ENCODE data around the gene TULP1. TPM values are rescaled to one million over a fixed set of nuclear protein-coding genes. Genes with fewer than 3 reads are reported as not detected.

TULP1 gene
- total RNA-seq, 4 donors from 2014 or later = not detected

DNA sequence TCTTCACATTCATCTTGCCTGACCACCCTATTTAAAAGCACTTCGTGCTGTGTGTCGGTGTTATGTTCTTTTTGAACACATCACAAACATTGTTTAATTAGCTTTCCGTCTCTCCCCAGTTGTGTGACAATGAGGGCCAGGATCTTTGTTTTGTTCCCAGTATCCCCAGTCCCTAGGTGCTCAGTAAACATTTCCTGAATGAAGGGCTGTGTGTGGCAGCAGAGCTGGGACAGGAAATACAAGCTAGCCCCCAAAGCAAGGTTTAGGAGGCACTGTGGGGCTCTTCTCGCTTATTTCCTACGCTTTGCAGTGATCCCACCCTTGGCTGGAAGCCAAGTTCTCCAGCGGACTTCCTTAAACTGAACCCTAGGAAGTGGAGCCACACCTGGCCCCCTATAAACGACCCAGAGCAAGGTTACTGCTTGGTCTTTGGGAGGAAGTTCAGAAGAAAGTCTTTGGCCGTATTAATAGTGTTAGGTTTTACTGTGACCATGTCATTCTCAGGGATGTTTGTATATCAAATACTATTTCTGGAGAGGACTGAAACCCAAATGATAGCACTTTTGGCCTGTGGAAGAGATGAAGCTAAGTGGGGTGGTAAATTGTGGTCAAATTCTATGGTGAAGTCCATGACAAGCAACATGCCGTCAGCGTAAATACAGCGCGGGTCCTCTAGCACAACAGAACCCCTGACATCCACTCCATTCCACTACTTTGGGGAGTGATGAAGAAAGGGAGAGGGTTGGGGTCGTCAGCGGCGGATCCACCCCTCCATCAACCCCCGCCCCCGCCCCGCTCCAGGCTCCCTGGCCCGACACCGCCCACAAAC lies 61.1 kb downstream of the TULP1 start:
- TF ChIP-seq POLR2A (IDR thresholded peaks at IDR 0.05) = no peak
- TF ChIP-seq, protein P1, sequence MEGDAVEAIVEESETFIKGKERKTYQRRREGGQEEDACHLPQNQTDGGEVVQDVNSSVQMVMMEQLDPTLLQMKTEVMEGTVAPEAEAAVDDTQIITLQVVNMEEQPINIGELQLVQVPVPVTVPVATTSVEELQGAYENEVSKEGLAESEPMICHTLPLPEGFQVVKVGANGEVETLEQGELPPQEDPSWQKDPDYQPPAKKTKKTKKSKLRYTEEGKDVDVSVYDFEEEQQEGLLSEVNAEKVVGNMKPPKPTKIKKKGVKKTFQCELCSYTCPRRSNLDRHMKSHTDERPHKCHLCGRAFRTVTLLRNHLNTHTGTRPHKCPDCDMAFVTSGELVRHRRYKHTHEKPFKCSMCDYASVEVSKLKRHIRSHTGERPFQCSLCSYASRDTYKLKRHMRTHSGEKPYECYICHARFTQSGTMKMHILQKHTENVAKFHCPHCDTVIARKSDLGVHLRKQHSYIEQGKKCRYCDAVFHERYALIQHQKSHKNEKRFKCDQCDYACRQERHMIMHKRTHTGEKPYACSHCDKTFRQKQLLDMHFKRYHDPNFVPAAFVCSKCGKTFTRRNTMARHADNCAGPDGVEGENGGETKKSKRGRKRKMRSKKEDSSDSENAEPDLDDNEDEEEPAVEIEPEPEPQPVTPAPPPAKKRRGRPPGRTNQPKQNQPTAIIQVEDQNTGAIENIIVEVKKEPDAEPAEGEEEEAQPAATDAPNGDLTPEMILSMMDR (IDR thresholded peaks at IDR 0.05 in 4 of 5, conservative IDR thresholded peaks at IDR 0.05 in 1 of 5) = no peak
- ATAC-seq = peak in 1 of 2 donors; percentile 2
- DNase-seq = no peak
- no peaks in the 10 kb centered on the region for H3K36me3 ChIP-seq
- H3K4me1 ChIP-seq = peaks cover 34 to 40% of the 10 kb centered on the region in 2 donors
- in situ Hi-C loops (cut with MboI; ENCODE audit: low sequenced_read_pairs in 4 of 4) = loop anchor here (5.0 to 10.0 kb wide), 2 partner anchors 107 to 109 kb away; partner anchors contain the start of gene PPARD (in 4 of the 4)
- H3K9me3 ChIP-seq = no peaks in the 10 kb centered on the region
- no peaks in the 10 kb centered on the region for H3K27me3 ChIP-seq
- peak overlapping the region; percentile 35 to 77 (median 64) for H3K4me3 ChIP-seq
- H3K27ac ChIP-seq = peak overlapping the region; percentile 81 to 89 (median 82)
- intact Hi-C loops (cut with DNase I; ENCODE audit: low total_unique reads) = loop anchor here (1.0 kb wide), 1 partner anchor 17 kb away; the partner anchor contains the start of gene RPL10A

- in situ Hi-C loops (cut with MboI; ENCODE audit: low sequenced_read_pairs in 4 of 4) = no loop called here
- no peaks in the 10 kb centered on the region for H3K36me3 ChIP-seq
- no peaks in the 10 kb centered on the region for H3K27me3 ChIP-seq
- DNase-seq (no peak), ATAC-seq (peak; percentile 55 to 57)
- no peak for TF ChIP-seq POLR2A (IDR thresholded peaks at IDR 0.05)
- TF ChIP-seq, protein P1 (IDR thresholded peaks at IDR 0.05 in 4 of 5, conservative IDR thresholded peaks at IDR 0.05 in 1 of 5) = peak; percentile 50 to 85 (median 81)
- no peak overlapping the region for H3K27ac ChIP-seq
- no peaks in the 10 kb centered on the region for H3K9me3 ChIP-seq
- H3K4me3 ChIP-seq = no peak overlapping the region
- intact Hi-C loops (cut with DNase I; ENCODE audit: low total_unique reads) = loop anchor here (1.0 kb wide), 3 partner anchors 34 to 155 kb away; partner anchors contain the start of gene PPARD
- peaks cover 25 to 26% of the 10 kb centered on the region in 2 donors for H3K4me1 ChIP-seq
These were observed 63.3 kb downstream of the TULP1 start for GRCh38 chr6:35449287-35449881.

- DNase-seq (no peak), ATAC-seq (no peak)
- H3K4me3 ChIP-seq = no peak overlapping the region
- peaks cover 13 to 14% of the 10 kb centered on the region in 2 donors for H3K4me1 ChIP-seq
- in situ Hi-C loops (cut with MboI; ENCODE audit: low sequenced_read_pairs in 4 of 4) (no loop called here), intact Hi-C loops (cut with DNase I; ENCODE audit: low total_unique reads) (no loop called here)
- no peak overlapping the region for H3K27ac ChIP-seq
- no peaks in the 10 kb centered on the region for H3K9me3 ChIP-seq
- TF ChIP-seq, protein P1 (IDR thresholded peaks at IDR 0.05 in 4 of 5, conservative IDR thresholded peaks at IDR 0.05 in 1 of 5) = no peak
- TF ChIP-seq POLR2A (IDR thresholded peaks at IDR 0.05) = no peak
- no peaks in the 10 kb centered on the region for H3K27me3 ChIP-seq
- no peaks in the 10 kb centered on the region for H3K36me3 ChIP-seq
These were observed 64.5 kb downstream of the TULP1 start for GRCh38 chr6:35448191-35448590.

Small RNA genes within 50 kb of the gene (microRNA-seq; reads per million reads assigned to microRNA genes)
- gene MIR7111 (ENCODE audit: borderline replicate concordance in 2 of 2) = 0 reads per million in 2 donors

Other genes with a start within 250 kb of the TULP1 start
- 1 to 10 TPM in 1 of 4 donors, under 1 TPM in 3; 0.15 to 2.9 (median 0.68) TPM for gene DEF6, start 215.1 kb downstream of the TULP1 start, total RNA-seq
- 10 to 100 TPM in 3 of 4 donors, 1 to 10 TPM in 1; 6.3 to 16.7 (median 12.0) TPM for gene PPARD, start 170.3 kb downstream of the TULP1 start, total RNA-seq
- 10 to 100 TPM in 1 of 4 donors, 1 to 10 TPM in 3; 2.5 to 10.5 (median 5.9) TPM for gene FANCE, start 60.6 kb downstream of the TULP1 start, total RNA-seq
- 1,000 to 10,000 TPM in 1 of 4 donors, 100 to 1,000 TPM in 3; 772 to 1,014 (median 808) TPM for gene RPL10A, start 44.5 kb downstream of the TULP1 start, total RNA-seq
- gene TEAD3, start 15.8 kb downstream of the TULP1 start, total RNA-seq = 10 to 100 TPM; 11.5 to 14.8 (median 13.5) TPM
- gene FKBP5, start 176.0 kb upstream of the TULP1 start, total RNA-seq = 1,000 to 10,000 TPM in 2 of 4 donors, 100 to 1,000 TPM in 2; 665 to 1,753 (median 1,205) TPM
- gene ARMC12, start 224.1 kb upstream of the TULP1 start, total RNA-seq = 1 to 10 TPM in 1 of 4 donors, not detected in 3; 6.2 TPM

All from gastrocnemius medialis (tissue), 4 donors.